HG03558 (cell line): Measurements from ENCODE around the gene BMX.

ENCODE experiments used
- ATAC-seq: cut with Tn5 transposase; IDR thresholded peaks from one replicate; pipeline ENCODE4 v1.9.1; 2021; ENCODE audit warnings: moderate number of reproducible peaks; ENCODE audit not compliant: unreplicated experiment; ENCODE audit errors: extremely low read depth

BMX gene

DNA sequence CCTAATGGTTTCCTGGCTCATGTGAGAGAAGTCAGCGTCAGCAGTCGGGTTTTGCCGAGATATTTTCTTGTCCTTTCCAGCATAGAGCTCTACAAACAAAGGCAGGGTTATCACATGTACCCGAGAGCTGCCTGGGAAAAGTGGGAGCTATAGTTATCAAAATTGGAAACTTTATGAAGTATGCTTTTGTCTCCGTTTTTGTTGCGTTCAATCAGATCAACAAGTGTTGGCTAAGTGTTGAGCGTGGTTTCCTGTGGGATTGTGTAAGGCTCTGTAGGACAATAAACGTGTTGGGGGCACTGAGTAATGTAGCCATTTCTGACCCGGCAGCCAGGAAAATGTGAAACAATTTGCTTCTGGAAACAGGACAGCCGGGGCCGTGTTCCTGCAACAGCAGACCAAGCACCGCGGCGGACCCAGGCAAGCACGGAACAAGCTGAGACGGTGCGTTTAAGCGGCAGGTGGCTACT, at the start of gene BMX:
BMX (plus strand) TSS at position 311 of the 470 bp plus-strand sequence. CDS start 7,547 bp downstream, outside the sequence.
- ATAC-seq = no peak

DNA sequence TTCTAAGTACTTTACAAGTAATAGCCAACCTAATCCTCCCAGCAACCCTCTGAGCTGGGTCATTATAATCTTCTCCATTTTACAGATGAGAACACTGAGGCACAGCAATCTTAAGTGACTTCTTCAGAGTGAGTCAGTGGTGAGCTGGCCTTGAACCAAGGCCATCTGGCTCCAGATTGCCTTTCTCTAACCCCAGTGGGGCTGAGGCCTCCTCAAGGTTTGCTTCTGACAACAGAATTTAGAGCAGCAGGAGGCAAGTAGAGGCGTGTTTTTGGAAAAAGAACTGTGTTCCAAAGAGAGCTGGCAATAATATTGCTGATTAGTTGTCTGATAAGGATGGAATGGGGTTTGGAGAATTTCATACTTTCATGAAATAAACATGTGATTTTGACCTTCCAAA, 48.7 kb upstream of the BMX start:
- ATAC-seq = no peak

DNA sequence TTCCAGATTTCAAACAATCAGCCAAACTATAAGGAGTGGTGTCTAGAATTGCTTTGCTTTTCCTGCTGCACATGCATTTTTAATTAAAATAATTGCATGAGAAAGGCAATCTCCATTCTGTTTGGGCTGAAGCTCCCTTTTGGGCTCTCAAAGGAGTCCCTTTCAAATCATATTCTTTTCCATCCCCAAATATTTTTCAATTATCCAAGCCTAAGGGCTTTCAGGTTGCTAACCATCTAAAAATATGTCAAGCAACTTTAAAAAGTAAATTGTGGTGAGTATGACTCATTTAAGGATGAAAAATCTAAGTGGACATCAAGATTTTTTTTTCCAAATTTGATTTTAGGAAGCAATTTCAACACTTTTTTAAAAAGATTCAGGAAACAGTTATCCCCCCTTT, 35.9 kb upstream of the BMX start:
- ATAC-seq = no peak

DNA sequence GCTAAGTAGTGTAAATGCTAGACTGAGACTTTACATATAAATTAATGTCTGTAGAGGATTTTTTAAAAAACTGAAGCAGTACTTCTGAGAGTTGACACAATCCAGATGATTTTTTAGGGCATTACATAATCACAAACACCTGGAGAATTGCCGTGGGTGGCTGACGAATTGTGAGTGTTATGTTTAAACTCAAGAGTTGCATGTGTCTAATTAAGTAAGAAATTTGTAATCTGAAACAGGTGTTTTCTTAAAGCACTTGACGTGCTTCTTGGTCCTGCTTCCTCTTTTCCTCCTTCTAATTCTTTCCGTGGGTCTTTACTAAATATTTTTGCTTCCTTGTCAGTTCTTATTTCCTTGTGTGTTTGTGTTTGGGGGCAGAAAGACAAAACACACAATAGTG, 35.3 kb upstream of the BMX start:
- no peak for ATAC-seq

GRCh38 chrX:15465896-15466651, 34.5 kb upstream of the BMX start:
- ATAC-seq = no peak

DNA sequence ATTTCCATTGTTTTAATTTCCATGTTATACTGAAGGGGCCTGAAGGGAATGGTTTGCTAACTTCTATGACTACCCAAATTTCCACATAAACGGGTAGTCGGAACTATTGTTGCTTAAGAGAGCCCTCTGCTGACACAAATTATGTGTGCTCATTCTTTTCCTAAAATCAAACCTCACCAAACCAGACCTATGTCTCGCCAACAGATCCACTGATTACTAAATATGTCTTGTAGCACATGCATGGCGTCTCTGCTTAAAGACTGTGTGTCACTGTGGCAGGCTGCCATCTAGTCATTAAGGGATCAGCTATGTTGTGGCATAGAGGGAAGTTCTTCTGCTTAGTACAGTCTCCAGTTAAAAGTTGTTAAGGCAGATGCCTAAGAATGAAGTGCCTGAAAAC, 32.6 kb upstream of the BMX start:
- no peak for ATAC-seq

GRCh38 chrX:15469613-15470012, 31.0 kb upstream of the BMX start:
- no peak for ATAC-seq

- ATAC-seq = no peak
Measured at GRCh38 chrX:15471028-15471427, 29.6 kb upstream of the BMX start.

DNA sequence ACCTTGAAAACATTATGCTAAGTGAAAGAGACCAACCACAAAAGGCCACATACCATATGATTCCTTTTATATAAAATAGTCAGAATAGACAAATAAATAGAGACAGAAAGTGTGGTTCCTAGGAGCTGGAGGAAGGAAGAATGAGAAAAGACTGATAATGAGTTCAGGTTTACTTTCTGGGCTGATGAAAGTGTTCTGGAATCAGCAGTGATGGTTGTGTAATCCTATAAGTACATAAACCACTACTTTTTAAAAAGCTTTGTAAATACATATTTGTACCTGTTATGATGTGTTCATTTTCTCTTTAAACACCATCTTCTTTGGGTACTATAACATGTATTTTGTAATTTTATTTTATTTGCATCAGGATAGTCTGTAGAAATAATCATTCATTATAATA, 28.1 kb upstream of the BMX start:
- ATAC-seq = no peak

GRCh38 chrX:15474028-15474427, 26.6 kb upstream of the BMX start:
- ATAC-seq = no peak

- ATAC-seq = no peak
Measured at GRCh38 chrX:15475021-15475420, 25.6 kb upstream of the BMX start.

GRCh38 chrX:15475486-15475885, 25.1 kb upstream of the BMX start:
- no peak for ATAC-seq

- ATAC-seq = no peak
Measured at GRCh38 chrX:15483891-15484290, 16.7 kb upstream of the BMX start.

DNA sequence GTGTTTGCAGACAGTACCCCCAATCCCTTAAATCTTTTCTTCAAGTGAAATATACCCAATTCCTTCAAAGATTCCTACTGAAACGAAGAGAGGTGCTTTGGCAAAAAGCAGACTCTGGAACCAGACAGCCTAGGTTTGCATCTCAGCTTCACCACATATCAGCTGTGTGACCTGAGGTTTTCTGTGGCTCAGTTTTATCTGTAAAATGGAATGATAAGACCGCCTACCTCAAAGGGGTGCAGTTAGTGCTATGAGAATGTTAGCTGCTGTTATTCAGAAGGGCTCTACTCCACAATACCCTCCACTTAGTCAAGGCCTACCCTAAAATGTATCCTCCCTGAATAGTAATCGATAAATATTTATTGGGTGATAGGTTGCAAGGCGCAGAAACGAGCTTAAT, 8.1 kb upstream of the BMX start:
- no peak for ATAC-seq

DNA sequence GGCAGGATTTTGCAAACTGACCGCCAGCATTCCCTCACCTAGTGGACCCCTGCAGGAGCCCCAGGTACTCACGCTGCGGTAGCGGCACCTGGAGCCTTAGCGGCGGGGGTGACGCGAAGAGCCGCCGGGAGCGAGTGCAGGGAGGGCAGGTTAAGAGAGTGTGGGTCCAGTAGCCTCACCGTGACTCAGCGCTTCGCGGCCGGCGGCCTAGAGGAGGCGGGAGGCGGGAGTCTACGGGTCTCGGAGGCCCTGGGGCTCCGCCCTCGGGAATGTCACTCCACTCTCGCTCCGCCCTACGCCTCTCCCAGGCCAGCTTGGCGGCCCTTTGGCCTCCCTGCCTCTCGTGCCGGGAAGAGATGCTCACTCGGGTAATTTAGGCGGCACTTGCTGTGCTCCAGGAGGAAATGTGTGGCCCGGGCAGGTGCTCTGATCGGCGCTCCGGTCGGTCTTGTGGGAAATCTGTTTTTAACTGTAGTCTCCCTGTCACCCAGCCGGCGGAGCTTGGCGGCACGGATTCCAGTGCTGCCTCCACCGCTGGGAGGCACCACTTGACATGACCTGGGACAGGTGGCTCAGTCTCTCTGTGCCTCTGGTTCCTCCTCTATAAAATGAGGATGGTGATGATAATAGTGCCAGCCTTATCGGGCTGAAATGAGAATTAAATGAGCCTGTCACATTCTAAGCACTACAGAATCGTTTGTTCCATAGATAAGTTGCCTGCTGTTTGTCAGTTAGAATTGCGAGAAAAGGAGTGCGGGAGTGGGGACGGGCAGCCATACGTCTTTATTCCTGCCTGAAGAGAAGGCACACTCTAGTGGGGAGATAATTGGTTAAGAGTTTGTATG, 7.3 kb upstream of the BMX start, which contains the start of gene PIR:
PIR (minus strand) TSS at position 216 of the 845 bp plus-strand sequence. CDS start 2,076 bp downstream, outside the sequence.
- peak; percentile 89 for ATAC-seq

DNA sequence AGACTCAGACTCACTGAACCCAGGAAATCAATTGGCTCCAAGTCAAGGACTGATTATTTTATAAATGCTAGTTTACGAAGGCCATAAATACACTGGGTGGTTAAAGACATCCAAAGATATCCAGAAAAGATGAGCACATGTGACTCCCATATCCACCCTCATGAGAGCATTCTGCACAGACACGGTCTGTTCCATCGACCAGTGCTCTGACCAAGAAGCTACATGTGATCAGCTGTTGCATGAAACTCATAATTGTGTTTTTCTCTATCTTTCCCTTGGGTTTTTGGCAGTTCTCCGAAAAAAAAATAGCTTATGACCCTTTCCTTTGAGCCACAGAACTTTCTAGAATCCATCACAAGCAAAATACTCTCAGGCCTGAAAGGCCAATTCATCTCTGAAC, 4.8 kb upstream of the BMX start:
- ATAC-seq = no peak

- ATAC-seq = no peak
Measured at GRCh38 chrX:15496824-15497223, 3.8 kb upstream of the BMX start.

DNA sequence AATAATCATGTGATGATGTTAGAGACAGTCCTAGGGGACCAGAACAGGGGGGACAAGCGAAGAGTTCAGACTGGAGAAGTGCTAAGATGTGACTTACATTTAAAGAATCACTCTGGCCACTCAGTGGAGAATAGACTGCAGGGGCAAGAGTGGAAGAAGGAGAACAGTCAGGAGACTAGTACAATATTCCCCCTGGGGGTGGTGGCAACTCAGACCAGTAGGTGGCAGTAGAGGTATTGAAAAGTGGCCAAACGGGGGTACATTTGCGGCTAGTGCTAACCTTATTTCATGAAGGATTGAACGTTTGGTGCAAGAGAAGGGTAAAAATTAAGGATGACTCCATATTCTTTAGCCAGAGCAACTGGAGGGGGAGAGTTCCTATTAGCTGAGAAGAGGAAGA, 2.7 kb upstream of the BMX start:
- no peak for ATAC-seq

- ATAC-seq = no peak
Measured at GRCh38 chrX:15498741-15499140, 1.9 kb upstream of the BMX start.

DNA sequence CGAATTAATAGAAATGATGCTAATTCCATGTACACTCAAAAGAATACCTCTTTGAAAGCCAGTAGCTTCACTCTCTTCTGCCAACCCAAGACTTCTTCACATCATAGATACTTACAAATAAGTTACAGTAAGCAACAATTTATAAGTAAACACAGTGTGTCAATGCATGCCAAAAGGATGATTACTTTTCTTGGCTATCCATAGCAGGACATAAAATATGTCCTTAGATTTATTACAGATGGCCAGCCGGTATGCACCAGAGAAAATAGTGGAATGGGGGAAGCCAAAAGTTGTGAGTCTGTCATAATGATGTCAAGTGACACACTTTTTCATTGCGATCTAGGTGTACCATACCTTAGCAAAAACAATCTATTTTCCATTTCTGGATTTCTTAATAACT, 631 bp upstream of the BMX start:
- ATAC-seq = no peak

GRCh38 chrX:15501506-15501905, 899 bp downstream of the BMX start:
- no peak for ATAC-seq
